GM19099 (cell line): ENCODE measurements around the gene LARP6.

Experiments
- POLR2A ChIP-seq: IDR thresholded peaks from 3 replicates; pipeline ENCODE4 v1.6.1; 2011; ENCODE audit warnings: low read depth; ENCODE audit not compliant: insufficient read length; ENCODE audit errors: extremely low read depth

The LARP6 gene

DNA sequence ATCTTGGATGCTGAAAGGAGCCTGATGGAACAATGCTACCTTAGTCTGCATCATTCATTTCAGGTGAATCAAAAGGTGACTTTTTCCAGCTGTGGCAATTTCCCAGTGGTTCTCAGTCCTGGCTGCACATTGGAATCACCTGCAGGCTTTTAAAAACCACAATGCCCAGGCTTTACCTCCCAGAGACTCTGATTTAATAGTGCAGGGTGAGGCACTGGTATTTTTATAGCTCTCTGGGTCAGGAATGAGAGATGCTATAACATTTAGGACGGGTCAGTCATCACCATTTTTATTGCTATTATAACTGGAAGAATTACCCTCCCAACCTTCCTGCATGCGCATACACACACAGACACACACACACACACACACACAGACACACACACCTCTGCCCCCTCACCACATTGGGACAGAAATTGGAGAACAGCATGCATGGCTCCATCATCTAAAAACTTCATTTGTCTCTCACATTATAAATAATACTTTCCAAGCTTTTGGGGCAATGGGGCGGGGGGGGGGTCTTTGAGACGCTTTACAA lies 41.1 kb downstream of the LARP6 start:
- no peak for TF ChIP-seq POLR2A

DNA sequence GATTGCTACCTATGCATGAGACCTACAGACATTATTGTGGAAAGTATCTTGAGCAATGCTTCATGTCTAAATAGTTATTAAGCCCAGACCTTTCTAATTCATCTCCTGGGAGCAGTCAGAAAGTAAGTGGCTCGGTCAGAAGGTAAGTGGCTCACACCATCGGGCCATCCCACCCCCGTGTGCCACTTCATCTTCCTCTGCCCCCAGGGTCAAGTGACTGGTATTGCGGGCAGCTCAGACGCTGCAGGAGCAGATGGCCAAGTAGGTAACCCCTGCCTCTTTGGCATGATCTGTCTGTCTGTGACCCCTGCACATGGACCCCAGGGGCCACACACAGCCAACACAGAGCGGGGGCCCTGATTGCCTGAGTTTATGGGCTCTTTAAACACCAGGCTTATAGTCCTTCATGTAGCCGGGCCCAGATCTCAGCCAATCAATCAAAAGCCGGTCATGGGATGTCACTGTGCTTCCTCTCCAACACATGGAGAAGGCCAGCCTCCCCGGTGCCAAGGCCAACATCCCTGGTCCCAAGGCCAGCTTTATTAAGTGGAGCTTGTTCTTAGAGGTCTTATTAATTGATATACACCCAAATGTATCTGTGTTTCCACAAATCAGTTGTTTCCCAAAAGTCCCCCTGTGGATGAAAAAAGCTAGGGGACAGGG lies 42.9 kb downstream of the LARP6 start:
- no peak for TF ChIP-seq POLR2A

DNA sequence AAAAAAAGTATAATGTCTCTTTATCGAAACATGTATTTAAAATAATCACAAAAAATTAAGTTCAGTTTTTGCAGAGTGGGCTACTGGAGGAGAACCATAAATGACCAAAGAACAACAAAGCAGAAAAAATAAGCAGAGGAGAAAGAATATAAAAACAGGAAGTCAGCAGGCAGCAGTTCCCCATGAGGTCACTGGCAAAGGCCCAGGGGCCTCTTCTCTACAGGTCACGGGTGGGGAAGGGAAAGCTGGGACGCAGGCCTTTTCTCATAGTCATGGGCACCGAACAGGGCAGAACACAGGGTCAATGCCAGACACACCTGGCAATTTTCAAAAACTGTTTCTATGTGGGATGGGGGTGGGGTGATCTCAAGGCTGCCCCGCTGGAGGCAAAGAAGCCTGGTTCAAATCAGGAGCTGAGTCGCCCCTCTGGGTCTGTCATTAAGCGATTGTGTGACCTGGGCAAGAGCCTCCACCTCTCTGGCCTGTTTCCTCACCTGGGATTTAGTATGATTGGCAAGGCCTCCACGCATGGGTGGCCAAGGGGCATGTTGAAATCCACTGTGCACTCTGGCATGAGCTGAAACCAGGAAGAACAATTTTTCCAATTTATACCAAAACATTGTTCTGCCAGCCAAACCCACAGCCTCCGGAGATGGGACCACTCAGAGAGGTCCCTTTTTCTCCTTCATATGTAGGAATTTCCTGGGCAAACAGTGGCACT lies 46.8 kb downstream of the LARP6 start:
- TF ChIP-seq POLR2A: no peak

DNA sequence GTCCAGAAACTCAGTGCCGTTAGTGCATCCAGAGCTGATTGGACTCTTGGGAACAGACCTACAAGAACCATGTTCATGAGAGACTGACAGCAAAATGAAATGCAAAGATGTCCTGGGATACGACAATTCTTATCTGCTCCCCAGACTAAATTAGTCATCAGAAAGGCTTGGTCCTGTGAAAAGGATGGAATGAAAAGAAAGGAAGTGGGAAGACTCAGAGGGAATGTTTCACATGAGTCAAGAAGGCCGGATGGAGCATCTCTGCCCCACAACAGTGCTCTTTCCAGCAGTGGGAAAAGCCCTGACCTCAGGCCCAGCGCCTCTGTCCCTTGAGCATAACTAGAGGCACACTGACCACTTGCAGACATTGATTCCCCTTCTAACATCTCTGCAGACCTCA lies 51.3 kb downstream of the LARP6 start:
- TF ChIP-seq POLR2A: no peak

DNA sequence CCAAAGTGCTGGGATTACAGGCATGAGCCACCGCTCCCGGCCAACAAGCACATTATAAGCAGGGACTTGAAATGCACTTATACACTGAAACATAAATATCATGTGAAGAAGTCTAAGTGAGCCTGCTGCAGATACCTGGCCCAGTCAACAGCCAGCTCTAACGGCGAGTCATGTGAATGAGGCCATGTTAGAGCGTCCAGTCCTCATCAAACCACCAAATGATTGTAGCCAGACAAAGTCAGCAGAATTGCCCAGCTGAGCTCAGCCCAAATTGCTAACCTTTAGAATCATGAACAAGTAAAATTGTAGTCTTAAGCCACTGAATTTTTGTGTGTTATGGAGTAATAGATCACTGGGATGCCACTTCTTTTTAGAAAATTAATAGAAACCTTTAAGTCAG lies 52.8 kb downstream of the LARP6 start:
- no peak for TF ChIP-seq POLR2A

DNA sequence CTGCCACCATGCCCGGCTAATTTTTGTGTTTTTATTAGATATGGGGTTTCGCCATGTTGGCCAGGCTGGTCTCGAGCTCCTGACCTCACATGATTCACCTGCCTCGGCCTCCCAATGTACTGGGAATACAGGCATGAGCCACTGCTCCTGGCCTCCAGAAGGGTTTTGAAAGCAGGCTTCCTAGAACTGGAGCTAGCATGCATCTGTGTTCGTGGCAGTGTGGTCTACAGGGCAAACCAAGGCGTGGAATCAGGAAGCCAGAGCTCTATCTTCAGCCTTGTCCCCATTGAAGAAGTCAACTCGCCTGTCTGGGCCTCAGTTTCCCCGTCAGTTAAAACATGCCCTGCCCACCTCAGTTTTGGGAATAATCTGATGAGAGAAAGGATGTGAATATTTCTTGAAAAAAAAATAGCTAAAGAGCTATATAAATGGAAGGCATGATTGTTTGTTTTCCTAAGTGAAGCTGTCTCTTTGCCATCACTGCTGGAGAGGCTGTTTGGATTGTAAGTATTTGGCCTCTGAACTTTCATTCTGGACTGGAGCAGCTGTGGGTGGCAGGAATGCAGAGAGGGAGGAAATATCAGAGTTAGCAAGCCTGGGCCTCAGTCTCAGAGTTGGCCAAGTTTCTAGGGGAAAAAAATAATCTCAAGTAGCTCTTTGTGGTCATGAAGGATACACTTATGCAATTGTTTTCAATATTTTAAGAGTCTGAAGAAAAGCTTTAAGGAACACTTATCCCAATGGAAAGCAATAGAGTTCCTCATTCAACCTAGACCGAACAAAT lies 54.1 kb downstream of the LARP6 start:
- TF ChIP-seq POLR2A: no peak

DNA sequence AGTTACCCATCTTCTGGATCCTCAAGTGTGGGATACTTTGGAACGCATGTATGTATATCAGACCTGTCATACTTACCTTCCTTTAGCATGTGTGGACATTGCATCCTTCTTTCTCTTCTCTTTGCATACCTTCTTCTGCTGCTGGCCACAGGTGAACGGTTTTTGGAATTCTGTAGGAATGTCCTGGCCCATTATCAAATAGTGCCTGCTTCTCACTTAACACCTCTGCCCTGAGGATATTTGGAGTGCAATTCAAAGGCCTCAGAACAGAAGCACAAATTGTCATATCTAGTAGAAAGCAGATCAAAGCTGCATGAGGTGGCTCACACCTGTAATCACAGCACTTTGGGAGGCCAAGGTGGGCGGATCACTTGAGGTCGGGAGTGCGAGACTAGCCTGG lies 56.5 kb downstream of the LARP6 start:
- TF ChIP-seq POLR2A: no peak

DNA sequence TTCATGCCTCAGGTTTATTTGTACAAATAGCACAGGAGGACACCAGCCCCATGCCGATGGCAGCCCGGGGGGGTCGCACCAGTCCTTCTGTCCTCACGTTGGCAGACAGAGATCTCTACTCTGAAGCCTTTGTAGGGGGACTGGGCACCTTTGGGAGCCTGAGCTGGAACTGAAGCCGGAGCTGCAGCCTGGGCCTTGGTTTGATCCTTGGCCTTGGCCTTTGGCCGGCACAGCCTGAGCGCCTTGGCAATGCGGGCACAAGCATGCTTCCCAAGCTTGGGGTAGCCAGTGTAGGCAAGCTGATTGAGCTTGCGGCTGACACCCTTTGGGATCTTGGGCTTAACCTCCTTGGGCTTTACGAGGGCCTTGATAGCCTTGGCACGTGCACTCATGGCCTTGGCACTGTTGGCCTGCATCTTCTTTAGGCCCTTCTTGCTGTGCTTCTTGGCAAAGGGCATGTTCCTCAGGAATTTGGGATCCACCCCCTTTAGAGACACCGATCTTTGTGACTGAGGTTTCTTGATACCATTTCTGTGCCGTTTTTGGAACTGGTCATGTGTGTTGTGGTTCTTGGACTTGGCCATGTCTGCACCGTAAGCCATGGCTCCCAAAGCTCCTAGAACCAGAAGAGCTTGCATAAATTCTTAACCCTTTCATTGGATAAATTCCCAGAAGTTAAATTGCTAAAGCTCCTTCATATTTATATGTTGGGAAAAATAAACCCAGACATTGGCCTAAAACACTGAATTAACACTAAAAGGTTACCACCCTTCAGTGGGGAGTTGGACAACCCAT lies 57.2 kb downstream of the LARP6 start:
- TF ChIP-seq POLR2A: no peak

DNA sequence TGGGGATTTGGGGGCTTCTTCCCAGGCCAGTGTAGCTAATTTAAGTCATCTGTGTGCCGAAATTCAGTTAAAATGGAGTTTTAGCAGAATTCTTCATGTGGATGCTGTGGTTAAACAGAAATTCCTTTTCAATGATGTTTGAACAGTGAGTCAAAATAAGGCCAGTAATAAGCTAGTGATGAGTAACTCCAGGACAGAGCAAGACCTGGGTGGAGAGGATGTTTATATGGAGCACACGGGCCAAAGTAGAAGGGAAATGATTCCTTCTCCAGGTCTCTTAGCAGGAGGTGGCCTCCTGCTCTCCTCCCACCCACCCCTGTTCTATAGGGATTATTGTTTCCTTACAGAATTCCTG lies 58.7 kb downstream of the LARP6 start:
- no peak for TF ChIP-seq POLR2A

DNA sequence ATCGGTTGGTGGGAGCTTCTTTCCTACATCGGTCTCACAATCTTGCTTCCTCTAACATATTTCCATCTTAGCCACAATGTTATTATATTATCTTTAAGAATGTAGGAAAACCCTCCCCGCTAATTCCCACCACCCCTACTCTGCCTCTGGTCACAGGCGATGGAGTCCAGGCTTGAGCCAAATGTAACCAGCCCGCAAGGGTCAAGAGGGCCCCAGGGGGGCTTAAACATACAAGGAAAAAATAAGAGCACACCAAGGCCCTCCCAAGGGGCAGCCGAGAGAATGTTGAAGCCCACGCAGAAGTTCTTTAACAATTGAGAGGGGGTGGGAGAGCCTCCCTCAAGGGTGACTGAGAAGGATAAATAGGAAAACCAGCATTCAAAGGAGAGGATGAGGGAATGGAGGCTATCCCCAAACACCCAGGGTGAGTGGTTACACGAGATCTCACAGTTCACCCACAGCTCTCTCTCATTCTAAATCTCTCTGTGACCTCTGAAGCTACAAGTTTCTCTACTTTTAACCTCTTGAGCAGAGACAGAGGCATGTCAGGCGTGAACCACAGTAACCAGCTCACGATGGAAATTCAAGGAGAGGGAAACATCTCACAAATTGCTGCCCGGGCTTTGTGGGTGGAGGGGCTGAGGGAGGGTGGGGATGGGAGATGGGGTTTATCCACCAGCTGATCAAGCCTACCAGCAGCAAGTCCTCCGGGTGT lies 59.2 kb downstream of the LARP6 start:
- TF ChIP-seq POLR2A: no peak

DNA sequence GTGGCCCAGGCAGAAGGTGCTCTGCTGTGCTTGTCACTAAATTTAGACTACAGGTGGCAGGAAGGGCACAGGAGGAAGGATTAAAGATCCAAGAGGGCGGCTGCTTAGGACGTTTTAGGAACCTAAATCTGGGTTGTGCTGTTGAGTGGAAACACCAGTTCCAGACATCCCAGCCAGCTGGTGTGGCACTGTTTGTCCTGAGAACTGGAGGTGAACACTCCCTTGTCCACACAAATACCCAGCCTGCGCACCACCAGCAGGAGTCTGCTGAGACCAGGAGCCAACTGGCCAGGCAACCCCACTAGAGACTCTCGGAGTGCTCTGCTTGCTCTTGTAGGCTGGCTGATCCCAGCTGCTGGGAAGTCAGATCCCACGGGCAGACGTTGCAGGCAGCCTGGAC lies 60.3 kb downstream of the LARP6 start:
- TF ChIP-seq POLR2A: no peak

DNA sequence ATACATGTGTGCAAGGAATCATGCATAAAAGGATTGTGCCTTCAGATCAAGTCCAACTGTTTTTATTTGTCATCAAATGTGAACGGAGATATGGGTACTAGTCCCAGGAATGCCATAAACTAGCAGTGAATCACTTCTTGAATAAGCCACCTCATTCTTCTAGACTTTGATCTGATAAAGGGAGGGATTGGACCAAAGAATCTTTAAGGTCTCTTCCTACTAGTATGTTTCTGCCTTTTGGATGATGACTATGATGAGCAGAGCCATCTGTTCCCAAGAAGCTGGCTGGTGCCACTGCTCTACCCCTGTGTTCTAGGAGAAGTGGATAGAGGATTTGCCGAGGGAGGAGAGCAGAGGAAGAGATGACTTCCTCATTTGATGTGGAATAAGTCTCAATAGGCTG lies 61.8 kb downstream of the LARP6 start:
- no peak for TF ChIP-seq POLR2A

DNA sequence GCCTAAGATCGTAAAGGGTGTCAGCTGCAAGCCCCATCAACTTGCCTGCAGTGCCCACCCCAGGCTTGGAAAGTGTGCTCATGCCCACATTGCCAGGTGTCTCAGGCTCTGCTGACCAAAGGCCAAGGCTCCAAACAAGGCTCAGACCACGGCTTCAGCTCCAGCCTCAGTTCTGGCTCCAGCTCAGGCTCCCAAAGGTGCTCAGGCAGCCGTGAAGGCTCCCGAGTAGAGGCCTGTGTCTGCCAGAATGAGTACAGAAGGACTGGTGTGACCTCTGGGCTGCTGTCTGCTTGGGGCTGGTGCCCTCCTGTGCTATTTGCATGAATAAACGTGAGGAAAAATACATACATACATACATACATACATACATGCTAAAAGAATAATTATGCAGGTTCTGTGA lies 62.7 kb downstream of the LARP6 start:
- TF ChIP-seq POLR2A: no peak

DNA sequence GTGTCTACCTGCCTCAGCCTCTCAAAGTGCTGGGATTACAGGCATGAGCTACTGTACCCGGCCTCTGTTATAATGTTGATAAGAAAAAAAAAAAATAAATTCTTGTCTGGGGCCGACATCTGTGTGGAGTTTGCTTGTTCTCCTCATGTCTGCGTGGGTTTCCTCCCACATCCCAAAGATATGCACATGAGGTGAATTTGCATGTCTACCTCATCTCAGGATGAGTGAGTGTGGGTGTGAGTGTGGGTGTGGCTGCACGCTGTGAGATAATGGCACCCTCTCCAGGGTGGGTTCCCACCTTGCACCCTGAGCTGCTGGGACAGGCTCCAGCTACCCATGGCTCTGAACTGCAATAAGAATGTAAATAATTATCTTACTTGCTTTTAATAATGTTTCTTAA lies 64.7 kb downstream of the LARP6 start:
- TF ChIP-seq POLR2A: no peak
